Loucy (cell line): Measurements from ENCODE around the gene CD101.

Source experiments
- H2AFZ ChIP-seq: fragments of 200-600 bp; sonication (generic); 2 replicates; pipeline ENCODE4 v1.6.0; 2016; ENCODE audit warnings: antibody characterized with exemption, mild to moderate bottlenecking, low read length, moderate library complexity
- H3F3A ChIP-seq: fragments of 200-600 bp; 2 replicates; pipeline ENCODE4 v1.6.0; 2016; ENCODE audit warnings: antibody characterized with exemption, low read depth, mild to moderate bottlenecking
- H3K27me3 ChIP-seq: fragments of 200-600 bp; sonication (generic); 2 replicates; pipeline ENCODE4 v1.6.1; 2014; ENCODE audit warnings: low read length, mild to moderate bottlenecking; ENCODE audit not compliant: insufficient read depth, poor library complexity, severe bottlenecking
- H3K36me3 ChIP-seq: fragments of 200-600 bp; sonication (generic); 2 replicates; pipeline ENCODE4 v1.6.1; 2016; ENCODE audit warnings: low read length; ENCODE audit not compliant: insufficient read depth
- H3K4me1 ChIP-seq: fragments of 200-600 bp; sonication (generic); 2 replicates; pipeline ENCODE4 v1.5.1; 2014; ENCODE audit warnings: low read length, mild to moderate bottlenecking; ENCODE audit not compliant: insufficient read depth, poor library complexity, severe bottlenecking
- H3K4me2 ChIP-seq: fragments of 200-600 bp; sonication (generic); 2 replicates; pipeline ENCODE4 v1.6.0; 2014; ENCODE audit warnings: antibody characterized with exemption, low read length, low read depth, mild to moderate bottlenecking; ENCODE audit not compliant: poor library complexity, severe bottlenecking
- H3K4me3 ChIP-seq: fragments of 200-600 bp; sonication (generic); 2 replicates; pipeline ENCODE4 v1.5.1; 2014; ENCODE audit warnings: low read length, mild to moderate bottlenecking, mixed read lengths; ENCODE audit not compliant: poor library complexity, severe bottlenecking
- H3K79me2 ChIP-seq: fragments of 200-600 bp; sonication (generic); 2 replicates; pipeline ENCODE4 v1.6.1; 2014; ENCODE audit warnings: low read length; ENCODE audit not compliant: insufficient read depth
- H3K9ac ChIP-seq: fragments of 200-600 bp; sonication (generic); 2 replicates; pipeline ENCODE4 v1.6.0; 2014; ENCODE audit warnings: mild to moderate bottlenecking, low read depth, low read length, moderate library complexity; ENCODE audit not compliant: poor library complexity, severe bottlenecking
- H3K9me2 ChIP-seq: fragments of 200-600 bp; sonication (generic); replicated peaks from 2 replicates; pipeline ENCODE4 v1.6.1; 2016; ENCODE audit warnings: low read depth, low read length, mixed read lengths
- H3K9me3 ChIP-seq: fragments of 200-600 bp; sonication (generic); 2 replicates; pipeline ENCODE4 v1.6.1; 2014; ENCODE audit warnings: mild to moderate bottlenecking, antibody characterized with exemption, low read length, low read depth; ENCODE audit not compliant: insufficient read depth
- H4K20me1 ChIP-seq: fragments of 200-600 bp; sonication (generic); 2 replicates; pipeline ENCODE4 v1.6.0; 2014; ENCODE audit warnings: antibody characterized with exemption, low read length, mild to moderate bottlenecking; ENCODE audit not compliant: insufficient read depth, poor library complexity, severe bottlenecking
- EZH2phosphoT487 ChIP-seq: fragments of 200-600 bp; IDR thresholded peaks from 2 replicates; pipeline ENCODE4 v1.6.1; 2018; ENCODE audit warnings: antibody characterized with exemption, mild to moderate bottlenecking, moderate library complexity, borderline replicate concordance
- TF ChIP-seq, protein P1 (sequence below): fragments of 200-600 bp; sonication (generic); conservative IDR thresholded peaks from 2 replicates; pipeline ENCODE4 v1.5.1; 2014; ENCODE audit warnings: mild to moderate bottlenecking, antibody characterized with exemption, low read length

CD101 gene

DNA sequence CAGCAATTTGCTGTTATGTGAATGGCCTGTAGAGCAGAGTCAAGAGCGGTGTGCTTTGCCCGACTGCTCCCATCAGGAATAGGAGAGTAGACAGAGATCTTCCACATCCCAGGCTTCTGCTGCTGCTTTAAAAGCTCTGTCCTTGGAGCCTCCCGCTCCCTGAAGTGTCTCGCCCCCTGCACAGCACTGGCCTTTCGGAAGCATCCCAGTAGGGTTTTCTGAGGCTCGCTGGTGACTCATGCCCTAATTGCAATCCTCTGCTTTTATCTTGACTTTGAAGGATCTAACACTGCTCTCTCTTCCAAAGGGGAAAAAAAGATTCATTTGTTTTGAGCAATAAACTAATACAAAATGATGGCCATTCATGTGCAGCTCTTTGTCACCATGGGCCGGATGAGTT is 13.3 kb upstream of the CD101 start:
- Histone ChIP-seq H3K9me3 (no peaks in the 10 kb centered on the region), H4K20me1 (no peaks in the 10 kb centered on the region), H3F3A (no peaks in the 10 kb centered on the region), H3K79me2 (no peaks in the 10 kb centered on the region), H3K9me2 (no peaks in the 10 kb centered on the region), H2AFZ (no peak overlapping the region), H3K4me2 (no peak overlapping the region), H3K4me1 (peaks cover 28% of the 10 kb centered on the region), H3K27me3 (no peaks in the 10 kb centered on the region), H3K9ac (no peak overlapping the region), H3K36me3 (no peaks in the 10 kb centered on the region), H3K4me3 (no peak overlapping the region)
- no peak for TF ChIP-seq EZH2phosphoT487
- TF ChIP-seq, protein P1, sequence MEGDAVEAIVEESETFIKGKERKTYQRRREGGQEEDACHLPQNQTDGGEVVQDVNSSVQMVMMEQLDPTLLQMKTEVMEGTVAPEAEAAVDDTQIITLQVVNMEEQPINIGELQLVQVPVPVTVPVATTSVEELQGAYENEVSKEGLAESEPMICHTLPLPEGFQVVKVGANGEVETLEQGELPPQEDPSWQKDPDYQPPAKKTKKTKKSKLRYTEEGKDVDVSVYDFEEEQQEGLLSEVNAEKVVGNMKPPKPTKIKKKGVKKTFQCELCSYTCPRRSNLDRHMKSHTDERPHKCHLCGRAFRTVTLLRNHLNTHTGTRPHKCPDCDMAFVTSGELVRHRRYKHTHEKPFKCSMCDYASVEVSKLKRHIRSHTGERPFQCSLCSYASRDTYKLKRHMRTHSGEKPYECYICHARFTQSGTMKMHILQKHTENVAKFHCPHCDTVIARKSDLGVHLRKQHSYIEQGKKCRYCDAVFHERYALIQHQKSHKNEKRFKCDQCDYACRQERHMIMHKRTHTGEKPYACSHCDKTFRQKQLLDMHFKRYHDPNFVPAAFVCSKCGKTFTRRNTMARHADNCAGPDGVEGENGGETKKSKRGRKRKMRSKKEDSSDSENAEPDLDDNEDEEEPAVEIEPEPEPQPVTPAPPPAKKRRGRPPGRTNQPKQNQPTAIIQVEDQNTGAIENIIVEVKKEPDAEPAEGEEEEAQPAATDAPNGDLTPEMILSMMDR, result no peak

DNA sequence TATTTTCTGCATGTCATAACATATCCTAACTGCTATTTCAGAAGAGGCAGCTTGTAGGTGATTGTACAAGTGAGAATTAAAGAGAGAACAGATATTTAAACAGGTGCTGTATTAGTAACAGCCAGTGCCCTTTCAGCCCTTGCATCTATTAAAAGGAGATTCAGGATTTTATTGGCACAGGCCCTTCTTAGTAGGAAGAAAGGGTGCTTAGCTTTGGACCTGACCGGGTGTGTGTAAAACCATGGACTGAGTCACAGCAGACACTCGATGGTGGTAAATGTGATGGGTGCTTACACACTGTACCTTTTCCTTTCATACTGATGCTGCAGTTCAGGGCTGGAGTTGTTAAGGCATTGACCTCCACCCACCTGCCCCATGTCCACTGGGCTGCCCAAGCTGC is 12.7 kb upstream of the CD101 start:
- no peak for TF ChIP-seq EZH2phosphoT487
- TF ChIP-seq, protein P1, result no peak
- no peak overlapping the region for H3K4me3 ChIP-seq
- no peaks in the 10 kb centered on the region for H3K79me2 ChIP-seq
- H3F3A ChIP-seq, result no peaks in the 10 kb centered on the region
- no peaks in the 10 kb centered on the region for H3K36me3 ChIP-seq
- no peaks in the 10 kb centered on the region for H4K20me1 ChIP-seq
- H3K4me1 ChIP-seq, result peaks cover 28% of the 10 kb centered on the region
- H3K9me3 ChIP-seq, result no peaks in the 10 kb centered on the region
- H2AFZ ChIP-seq, result no peak overlapping the region
- H3K9me2 ChIP-seq, result no peaks in the 10 kb centered on the region
- no peak overlapping the region for H3K9ac ChIP-seq
- H3K27me3 ChIP-seq, result no peaks in the 10 kb centered on the region
- no peak overlapping the region for H3K4me2 ChIP-seq

GRCh38 chr1:116989835-116990234 is 11.7 kb upstream of the CD101 start:
- Histone ChIP-seq H3K9me2 (no peaks in the 10 kb centered on the region), H3K4me3 (no peak overlapping the region), H3K9me3 (no peaks in the 10 kb centered on the region), H3K4me1 (peaks cover 28% of the 10 kb centered on the region), H3K27me3 (no peaks in the 10 kb centered on the region), H4K20me1 (no peaks in the 10 kb centered on the region), H3F3A (no peaks in the 10 kb centered on the region), H3K4me2 (no peak overlapping the region), H3K36me3 (no peaks in the 10 kb centered on the region), H2AFZ (no peak overlapping the region), H3K79me2 (no peaks in the 10 kb centered on the region), H3K9ac (no peak overlapping the region)
- no peak for TF ChIP-seq EZH2phosphoT487

DNA sequence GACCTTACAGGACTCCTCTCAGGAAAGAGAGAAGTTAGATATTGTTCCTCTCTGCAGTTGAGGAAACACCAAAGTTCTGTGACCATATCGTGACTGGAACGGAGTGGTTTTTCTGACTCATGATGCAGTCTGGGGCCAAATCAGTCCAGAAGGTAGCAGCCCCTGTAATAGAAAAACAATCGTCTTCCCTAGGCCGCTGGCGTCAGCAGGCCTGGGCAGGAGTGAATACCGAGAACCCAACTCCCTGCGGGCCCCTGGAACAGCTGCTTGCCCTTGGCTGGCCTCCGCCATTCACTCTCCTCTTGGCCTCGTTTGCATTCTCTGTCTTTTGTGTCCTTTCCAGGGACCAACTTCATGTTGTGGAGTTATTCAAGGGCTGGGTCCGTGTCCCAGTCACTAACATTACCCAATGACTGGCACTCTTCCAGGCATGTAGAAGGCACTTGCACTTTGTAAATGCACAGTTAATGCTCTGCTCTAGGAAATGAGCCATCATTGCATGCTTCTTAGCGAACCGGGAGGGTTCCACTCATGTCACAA is 10.9 kb upstream of the CD101 start:
- H3K9ac ChIP-seq, result no peak overlapping the region
- no peak overlapping the region for H2AFZ ChIP-seq
- TF ChIP-seq, protein P1, result no peak
- TF ChIP-seq EZH2phosphoT487, result no peak

More for the DNA sequence above, 10.9 kb upstream of the CD101 start:
- no peak overlapping the region for H3K4me3 ChIP-seq
- H3K9me2 ChIP-seq, result no peaks in the 10 kb centered on the region
- no peaks in the 10 kb centered on the region for H3F3A ChIP-seq
- H3K4me1 ChIP-seq, result peaks cover 28% of the 10 kb centered on the region
- no peaks in the 10 kb centered on the region for H4K20me1 ChIP-seq
- no peaks in the 10 kb centered on the region for H3K36me3 ChIP-seq
- no peaks in the 10 kb centered on the region for H3K79me2 ChIP-seq
- H3K9me3 ChIP-seq, result no peaks in the 10 kb centered on the region
- no peak overlapping the region for H3K4me2 ChIP-seq
- no peaks in the 10 kb centered on the region for H3K27me3 ChIP-seq
